ENCODE data around the gene FSTL5. TPM values are rescaled to one million over a fixed set of nuclear protein-coding genes. Genes with fewer than 3 reads are reported as not detected.

Gene FSTL5
- total and polyA plus RNA-seq, 2 of the 8 experiments (the other 6 are each of a cell fraction or from before 2014, with no cell fraction given) = 0.09 to 0.32 TPM

DNA sequence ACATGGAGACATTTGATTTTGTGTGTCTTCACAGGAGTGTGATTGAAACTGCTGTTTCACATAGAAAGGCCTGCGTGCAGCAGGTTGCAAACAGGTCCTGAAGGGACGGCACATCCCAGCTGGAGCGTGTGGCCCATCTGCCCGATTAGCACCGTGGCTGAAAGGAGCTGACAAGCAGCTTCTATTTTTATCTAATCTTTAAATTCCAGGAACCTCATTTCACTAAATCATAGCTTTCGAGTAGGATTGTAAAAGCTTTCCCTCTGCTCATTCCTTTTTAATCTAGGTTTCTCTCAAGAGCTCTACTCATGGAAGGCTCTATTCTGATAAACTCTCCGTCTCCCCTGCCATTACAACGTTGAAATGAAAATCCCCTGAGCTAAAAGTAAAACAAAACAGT lies 106.8 kb downstream of the FSTL5 start:
- no peak for TF ChIP-seq SIX5 (IDR thresholded peaks at IDR 0.05; ENCODE audit: low read depth, low read length)
- TF ChIP-seq TAF7 (optimal IDR thresholded peaks at IDR 0.05; ENCODE audit: borderline replicate concordance, low read depth, low read length) = no peak
- TF ChIP-seq EGR1 (IDR thresholded peaks at IDR 0.05; ENCODE audit: borderline replicate concordance, low read depth, low read length) = no peak
- TF ChIP-seq TBP (IDR thresholded peaks at IDR 0.05; ENCODE audit: low read depth, low read length) = no peak
- TF ChIP-seq, protein P1, sequence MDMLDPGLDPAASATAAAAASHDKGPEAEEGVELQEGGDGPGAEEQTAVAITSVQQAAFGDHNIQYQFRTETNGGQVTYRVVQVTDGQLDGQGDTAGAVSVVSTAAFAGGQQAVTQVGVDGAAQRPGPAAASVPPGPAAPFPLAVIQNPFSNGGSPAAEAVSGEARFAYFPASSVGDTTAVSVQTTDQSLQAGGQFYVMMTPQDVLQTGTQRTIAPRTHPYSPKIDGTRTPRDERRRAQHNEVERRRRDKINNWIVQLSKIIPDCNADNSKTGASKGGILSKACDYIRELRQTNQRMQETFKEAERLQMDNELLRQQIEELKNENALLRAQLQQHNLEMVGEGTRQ (IDR thresholded peaks at IDR 0.05; ENCODE audit: low read length) = no peak
- TF ChIP-seq POU5F1 (IDR thresholded peaks at IDR 0.05; ENCODE audit: low read depth, low read length) = no peak
- no peak for TF ChIP-seq FOSL1 (IDR thresholded peaks at IDR 0.05; ENCODE audit: insufficient read depth, low read depth, low read length)
- no peak overlapping the region for H2BK15ac ChIP-seq (ENCODE audit: low read length)
- H3K23me2 ChIP-seq (ENCODE audit: low read depth, low read length) = no peaks in the 10 kb centered on the region
- H3K79me1 ChIP-seq (ENCODE audit: low read depth, low read length) = no peaks in the 10 kb centered on the region
- no peak overlapping the region for H4K5ac ChIP-seq (ENCODE audit: insufficient read length, low read depth, low read length)
- no peak overlapping the region for H3K23ac ChIP-seq (ENCODE audit: insufficient read length)
- no peak overlapping the region for H4K91ac ChIP-seq (replicated peaks; ENCODE audit: insufficient read length, low read length)
- H3K56ac ChIP-seq (replicated peaks; ENCODE audit: insufficient read length, low read depth, low read length) = no peak overlapping the region
- H3K4me3 ChIP-seq (ENCODE audit: extremely low read depth in 1 of 4, insufficient read depth in 2 of 4, low read depth in 3 of 4, low read length in 4 of 4) = no peak overlapping the region
- POLR2A ChIA-PET (ENCODE audit: partially characterized antibody) = no interaction called here
- no peak overlapping the region for H3K9ac ChIP-seq (replicated peaks in 1 of 4; ENCODE audit: extremely low read depth in 1 of 4, low read depth in 3 of 4, low read length in 3 of 4)
- no peak overlapping the region for H2AK5ac ChIP-seq (ENCODE audit: low read depth, low read length)
- no peak overlapping the region for H3K18ac ChIP-seq (ENCODE audit: extremely low read depth, low read length)
- H3K4me1 ChIP-seq (replicated peaks in 1 of 4; ENCODE audit: control insufficient read depth in 3 of 4, insufficient read depth in 4 of 4, low read length in 3 of 4) = peaks cover 0 to 5% (median 2%) of the 10 kb centered on the region in 4 experiments; a peak in 2 of 7 replicates
- H3K27ac ChIP-seq (ENCODE audit: low read depth, low read length) = no peak overlapping the region
- H3K36me3 ChIP-seq (ENCODE audit: control insufficient read depth in 2 of 4, insufficient read depth in 4 of 4, low read length in 3 of 4) = no peaks in the 10 kb centered on the region
- H3K14ac ChIP-seq (ENCODE audit: insufficient read length) = no peak overlapping the region
- H3K27me3 ChIP-seq (replicated peaks in 1 of 4; ENCODE audit: control insufficient read depth in 3 of 4, extremely low read depth in 1 of 4, insufficient read depth in 3 of 4, low read length in 3 of 4) = no peaks in the 10 kb centered on the region
- no peak overlapping the region for H4K8ac ChIP-seq (ENCODE audit: extremely low read depth, insufficient read depth, low read length)
- no peak overlapping the region for H2BK5ac ChIP-seq (ENCODE audit: low read depth, low read length)
- DNase-seq (ENCODE audit: low read depth in 1 of 2, low spot score in 2 of 2) = no peak
- CTCF ChIA-PET (ENCODE audit: partially characterized antibody) = no interaction called here
- H2BK12ac ChIP-seq (ENCODE audit: low read depth, low read length) = no peak overlapping the region
- no peak overlapping the region for H2AFZ ChIP-seq (ENCODE audit: low read length)
- no peak overlapping the region for H3K4ac ChIP-seq (replicated peaks; ENCODE audit: insufficient read length, low read depth, low read length)
- no peak overlapping the region for H2BK120ac ChIP-seq (replicated peaks; ENCODE audit: low read depth, low read length)
- H3K4me2 ChIP-seq (ENCODE audit: insufficient read depth in 1 of 2, low read depth in 2 of 2, low read length in 2 of 2) = no peak overlapping the region
- no peaks in the 10 kb centered on the region for H3K79me2 ChIP-seq (ENCODE audit: control insufficient read depth in 1 of 2, insufficient read depth in 2 of 2, low read length in 2 of 2)
- no peak overlapping the region for H2BK20ac ChIP-seq (ENCODE audit: low read length)
- WGBS, 2 experiments (ENCODE audit: extremely low coverage in 1 of 2, insufficient coverage in 1 of 2, insufficient read length in 1 of 2, insufficient replicate concordance in 2 of 2, low coverage in 1 of 2, low lambda C conversion rate in 2 of 2, missing lambda C conversion rate in 1 of 2) = 91% methylated on average over 8 of the region's 8 CpGs; no CpG with 5 or more reads in 1 of the 2 experiments
- H3K9me3 ChIP-seq (ENCODE audit: insufficient read depth in 2 of 2, low read depth in 1 of 2, low read length in 1 of 2) = no peaks in the 10 kb centered on the region
- no peak for FAIRE-seq
- no peaks in the 10 kb centered on the region for H4K20me1 ChIP-seq (replicated peaks in 1 of 2; ENCODE audit: control insufficient read depth in 1 of 2, insufficient read depth in 2 of 2, low read length in 2 of 2)

All from H1 (cell line).